ENCODE results near the gene NPLOC4.

The NPLOC4 gene

DNA sequence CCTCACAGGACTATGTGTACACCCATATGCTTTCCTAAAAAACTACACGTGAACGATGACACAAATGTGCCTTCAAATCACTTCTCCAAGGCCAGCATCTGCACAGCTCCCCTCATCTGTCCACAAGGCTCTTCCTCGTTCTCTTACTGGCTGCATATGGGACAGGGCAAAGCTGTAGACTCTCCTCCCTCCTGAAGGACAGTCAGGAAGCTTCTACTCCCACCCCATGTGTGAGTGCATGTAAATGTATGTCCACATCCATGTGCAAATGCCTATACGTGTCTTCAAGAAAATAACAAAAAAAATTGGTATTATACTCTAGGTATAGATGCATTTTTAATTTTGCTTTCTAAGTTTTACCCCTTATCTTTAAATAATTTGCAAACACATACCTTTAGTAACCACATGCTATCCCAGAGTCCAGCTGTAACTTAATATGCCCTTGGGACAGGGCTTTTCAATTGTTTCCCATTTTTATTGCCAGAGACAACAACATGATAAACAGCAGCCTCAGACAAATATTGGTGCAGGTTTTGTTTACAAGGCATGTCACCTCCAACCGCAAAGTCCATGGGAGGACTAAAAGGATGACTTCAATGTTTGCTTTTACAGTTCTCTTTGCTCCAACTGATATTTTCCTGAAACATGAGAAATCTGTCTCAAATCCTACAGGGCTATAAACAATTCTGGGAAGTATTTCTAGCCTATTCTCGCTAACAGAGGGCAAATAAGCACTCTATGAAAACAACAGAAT is 53.1 kb downstream of the NPLOC4 start:
- no peak overlapping the region for H3K27ac ChIP-seq (ENCODE audit: low read length)
- DNase-seq, result no peak
- no peaks in the 10 kb centered on the region for H3K27me3 ChIP-seq (ENCODE audit: insufficient read depth, low read length, poor library complexity)
- no peak overlapping the region for H2AFZ ChIP-seq (ENCODE audit: low read depth, low read length)
- no peak overlapping the region for H3K9ac ChIP-seq (ENCODE audit: low read depth, low read length)
- H3K36me3 ChIP-seq (ENCODE audit: insufficient read depth, low read length), result peaks cover 89% of the 10 kb centered on the region
- no peak overlapping the region for H3K4me2 ChIP-seq (ENCODE audit: insufficient read depth, low read length)
- ATAC-seq (ENCODE audit: insufficient read depth, low read depth), result no peak
- no peak overlapping the region for H3K4me3 ChIP-seq (ENCODE audit: low read depth in 1 of 2, low read length in 2 of 2)
- TF ChIP-seq EZH2 (IDR thresholded peaks at IDR 0.05; ENCODE audit: borderline replicate concordance, low read depth, low read length, severe bottlenecking) (no peak), CTCF (IDR thresholded peaks at IDR 0.05; ENCODE audit: borderline replicate concordance, extremely low read depth, low read length, poor library complexity, severe bottlenecking) (no peak)
- H3K4me1 ChIP-seq (ENCODE audit: insufficient read depth, low read length), result no peaks in the 10 kb centered on the region
- H4K20me1 ChIP-seq (ENCODE audit: insufficient read depth, low read length), result peaks cover 21% of the 10 kb centered on the region
- H3K79me2 ChIP-seq (ENCODE audit: insufficient read depth, low read length), result peaks cover 12% of the 10 kb centered on the region
- H3K9me3 ChIP-seq (ENCODE audit: insufficient read depth, low read length, severe bottlenecking), result no peaks in the 10 kb centered on the region

GRCh38 chr17:81582749-81583148 is 54.2 kb downstream of the NPLOC4 start:
- Histone ChIP-seq H4K20me1 (ENCODE audit: insufficient read depth, low read length) (peaks cover 23% of the 10 kb centered on the region), H3K27ac (ENCODE audit: low read length) (no peak overlapping the region), H3K4me3 (ENCODE audit: low read depth in 1 of 2, low read length in 2 of 2) (no peak overlapping the region), H3K4me1 (ENCODE audit: insufficient read depth, low read length) (no peaks in the 10 kb centered on the region), H3K9me3 (ENCODE audit: insufficient read depth, low read length, severe bottlenecking) (no peaks in the 10 kb centered on the region), H3K4me2 (ENCODE audit: insufficient read depth, low read length) (no peak overlapping the region), H3K79me2 (ENCODE audit: insufficient read depth, low read length) (peaks cover 16% of the 10 kb centered on the region), H2AFZ (ENCODE audit: low read depth, low read length) (no peak overlapping the region), H3K9ac (ENCODE audit: low read depth, low read length) (no peak overlapping the region), H3K36me3 (ENCODE audit: insufficient read depth, low read length) (peaks cover 88% of the 10 kb centered on the region), H3K27me3 (ENCODE audit: insufficient read depth, low read length, poor library complexity) (no peaks in the 10 kb centered on the region)
- TF ChIP-seq EZH2 (IDR thresholded peaks at IDR 0.05; ENCODE audit: borderline replicate concordance, low read depth, low read length, severe bottlenecking) (no peak), CTCF (IDR thresholded peaks at IDR 0.05; ENCODE audit: borderline replicate concordance, extremely low read depth, low read length, poor library complexity, severe bottlenecking) (no peak)
- ATAC-seq (ENCODE audit: insufficient read depth, low read depth), result no peak
- no peak for DNase-seq

- no peak overlapping the region for H3K4me3 ChIP-seq (ENCODE audit: low read depth in 1 of 2, low read length in 2 of 2)
- peaks cover 91% of the 10 kb centered on the region for H3K36me3 ChIP-seq (ENCODE audit: insufficient read depth, low read length)
- no peak overlapping the region for H3K9ac ChIP-seq (ENCODE audit: low read depth, low read length)
- H3K27me3 ChIP-seq (ENCODE audit: insufficient read depth, low read length, poor library complexity), result no peaks in the 10 kb centered on the region
- DNase-seq (no peak), ATAC-seq (ENCODE audit: insufficient read depth, low read depth) (no peak)
- no peak overlapping the region for H2AFZ ChIP-seq (ENCODE audit: low read depth, low read length)
- peaks cover 19% of the 10 kb centered on the region for H3K79me2 ChIP-seq (ENCODE audit: insufficient read depth, low read length)
- H3K4me2 ChIP-seq (ENCODE audit: insufficient read depth, low read length), result no peak overlapping the region
- H4K20me1 ChIP-seq (ENCODE audit: insufficient read depth, low read length), result peaks cover 26% of the 10 kb centered on the region
- TF ChIP-seq EZH2 (IDR thresholded peaks at IDR 0.05; ENCODE audit: borderline replicate concordance, low read depth, low read length, severe bottlenecking) (no peak), CTCF (IDR thresholded peaks at IDR 0.05; ENCODE audit: borderline replicate concordance, extremely low read depth, low read length, poor library complexity, severe bottlenecking) (no peak)
- no peak overlapping the region for H3K27ac ChIP-seq (ENCODE audit: low read length)
- H3K9me3 ChIP-seq (ENCODE audit: insufficient read depth, low read length, severe bottlenecking), result no peaks in the 10 kb centered on the region
- no peaks in the 10 kb centered on the region for H3K4me1 ChIP-seq (ENCODE audit: insufficient read depth, low read length)
These were observed 54.6 kb downstream of the NPLOC4 start for GRCh38 chr17:81582341-81582740.

Measured in DND-41 (cell line).